HG02970 (cell line): Measurements from ENCODE around the gene VAT1.

Experiments
- ATAC-seq: cut with Tn5 transposase; IDR thresholded peaks from one replicate; pipeline ENCODE4 v1.9.1; 2021; ENCODE audit warnings: mild to moderate bottlenecking, moderate library complexity, moderate number of reproducible peaks; ENCODE audit not compliant: unreplicated experiment, low FRiP score

The VAT1 gene

GRCh38 chr17:43027091-43028032, 5.2 kb upstream of the VAT1 start:
- no peak for ATAC-seq

- no peak for ATAC-seq
These were observed 4.4 kb upstream of the VAT1 start for GRCh38 chr17:43026595-43026994.

- ATAC-seq = no peak
These were observed 3.8 kb upstream of the VAT1 start for GRCh38 chr17:43025766-43026537.

GRCh38 chr17:43025290-43025657, 3.1 kb upstream of the VAT1 start:
- no peak for ATAC-seq

- no peak for ATAC-seq
These were observed 2.5 kb upstream of the VAT1 start, which contains the start of gene RND2 for GRCh38 chr17:43024407-43025289. RND2 (plus strand) TSS chr17:43025231; CDS start chr17:43025348, 117 bp downstream.

GRCh38 chr17:43020789-43021740, 1.1 kb downstream of the VAT1 start:
- no peak for ATAC-seq

- ATAC-seq = no peak
These were observed 2.1 kb downstream of the VAT1 start for GRCh38 chr17:43020030-43020621.

- ATAC-seq = no peak
These were observed 2.8 kb downstream of the VAT1 start for GRCh38 chr17:43019418-43019817.

- no peak for ATAC-seq
These were observed 3.3 kb downstream of the VAT1 start for GRCh38 chr17:43018932-43019331.

GRCh38 chr17:43018008-43018853, 4.0 kb downstream of the VAT1 start:
- no peak for ATAC-seq

- no peak for ATAC-seq
These were observed 6.0 kb downstream of the VAT1 start for GRCh38 chr17:43016216-43016615.

- ATAC-seq = no peak
These were observed 6.6 kb downstream of the VAT1 start for GRCh38 chr17:43015579-43015978.

- no peak for ATAC-seq
These were observed 7.3 kb downstream of the VAT1 start for GRCh38 chr17:43014649-43015542.

- no peak for ATAC-seq
These were observed 8.1 kb downstream of the VAT1 start for GRCh38 chr17:43014020-43014648.

- no peak for ATAC-seq
These were observed 8.9 kb downstream of the VAT1 start for GRCh38 chr17:43013296-43013695.

GRCh38 chr17:43011728-43012472, 10.3 kb downstream of the VAT1 start:
- no peak for ATAC-seq
